NB4 (cell line): Measurements from ENCODE around the gene AOC3.

Source experiments
- MYC ChIP-seq: IDR thresholded peaks from 2 replicates; pipeline ENCODE4 v1.6.1; 2011; ENCODE audit warnings: low read depth, low read length
- POLR2A ChIP-seq: IDR thresholded peaks from 2 replicates; pipeline ENCODE4 v1.6.1; 2011; ENCODE audit warnings: mild to moderate bottlenecking; ENCODE audit not compliant: insufficient read length; ENCODE audit errors: extremely low read depth
- TF ChIP-seq, protein P1 (sequence below): IDR thresholded peaks from one replicate; pipeline ENCODE4 v1.5.1; 2012; ENCODE audit warnings: low read depth, low read length
- TF ChIP-seq, protein P2 (sequence below): IDR thresholded peaks from 2 replicates; pipeline ENCODE4 v1.6.1; 2011; ENCODE audit warnings: low read depth, low read length

DNA sequence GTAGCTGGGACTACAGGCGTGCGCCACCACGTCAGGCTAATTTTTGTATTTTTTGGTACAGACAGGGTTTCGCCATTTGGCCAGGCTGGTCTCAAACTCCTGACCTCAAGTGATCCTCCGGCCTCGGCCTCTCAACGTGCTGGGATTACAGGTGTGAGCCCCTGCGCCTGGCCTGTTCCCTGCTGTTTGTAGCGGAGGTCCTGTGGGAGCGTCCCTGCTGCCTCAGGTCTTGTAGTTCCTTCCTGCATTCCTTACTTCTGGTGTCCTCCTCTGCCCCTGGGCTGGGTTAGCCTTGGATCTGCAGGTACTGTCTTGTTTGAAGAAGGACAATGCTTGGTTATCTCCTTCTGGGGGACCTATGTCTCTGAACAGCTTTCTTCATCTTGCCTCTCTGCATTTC is 26.0 kb downstream of the AOC3 start:
- TF ChIP-seq, protein P1, sequence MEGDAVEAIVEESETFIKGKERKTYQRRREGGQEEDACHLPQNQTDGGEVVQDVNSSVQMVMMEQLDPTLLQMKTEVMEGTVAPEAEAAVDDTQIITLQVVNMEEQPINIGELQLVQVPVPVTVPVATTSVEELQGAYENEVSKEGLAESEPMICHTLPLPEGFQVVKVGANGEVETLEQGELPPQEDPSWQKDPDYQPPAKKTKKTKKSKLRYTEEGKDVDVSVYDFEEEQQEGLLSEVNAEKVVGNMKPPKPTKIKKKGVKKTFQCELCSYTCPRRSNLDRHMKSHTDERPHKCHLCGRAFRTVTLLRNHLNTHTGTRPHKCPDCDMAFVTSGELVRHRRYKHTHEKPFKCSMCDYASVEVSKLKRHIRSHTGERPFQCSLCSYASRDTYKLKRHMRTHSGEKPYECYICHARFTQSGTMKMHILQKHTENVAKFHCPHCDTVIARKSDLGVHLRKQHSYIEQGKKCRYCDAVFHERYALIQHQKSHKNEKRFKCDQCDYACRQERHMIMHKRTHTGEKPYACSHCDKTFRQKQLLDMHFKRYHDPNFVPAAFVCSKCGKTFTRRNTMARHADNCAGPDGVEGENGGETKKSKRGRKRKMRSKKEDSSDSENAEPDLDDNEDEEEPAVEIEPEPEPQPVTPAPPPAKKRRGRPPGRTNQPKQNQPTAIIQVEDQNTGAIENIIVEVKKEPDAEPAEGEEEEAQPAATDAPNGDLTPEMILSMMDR = no peak
- TF ChIP-seq MYC (no peak), POLR2A (no peak)
- TF ChIP-seq, protein P2, sequence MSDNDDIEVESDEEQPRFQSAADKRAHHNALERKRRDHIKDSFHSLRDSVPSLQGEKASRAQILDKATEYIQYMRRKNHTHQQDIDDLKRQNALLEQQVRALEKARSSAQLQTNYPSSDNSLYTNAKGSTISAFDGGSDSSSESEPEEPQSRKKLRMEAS = no peak
